ENCODE data around the gene NDUFV1.
"Not testable (repeated sequence)": the region's sequence is repeated elsewhere in the genome, so short reads cannot be mapped to it uniquely, and the experiment has no call there.

Gene NDUFV1

DNA sequence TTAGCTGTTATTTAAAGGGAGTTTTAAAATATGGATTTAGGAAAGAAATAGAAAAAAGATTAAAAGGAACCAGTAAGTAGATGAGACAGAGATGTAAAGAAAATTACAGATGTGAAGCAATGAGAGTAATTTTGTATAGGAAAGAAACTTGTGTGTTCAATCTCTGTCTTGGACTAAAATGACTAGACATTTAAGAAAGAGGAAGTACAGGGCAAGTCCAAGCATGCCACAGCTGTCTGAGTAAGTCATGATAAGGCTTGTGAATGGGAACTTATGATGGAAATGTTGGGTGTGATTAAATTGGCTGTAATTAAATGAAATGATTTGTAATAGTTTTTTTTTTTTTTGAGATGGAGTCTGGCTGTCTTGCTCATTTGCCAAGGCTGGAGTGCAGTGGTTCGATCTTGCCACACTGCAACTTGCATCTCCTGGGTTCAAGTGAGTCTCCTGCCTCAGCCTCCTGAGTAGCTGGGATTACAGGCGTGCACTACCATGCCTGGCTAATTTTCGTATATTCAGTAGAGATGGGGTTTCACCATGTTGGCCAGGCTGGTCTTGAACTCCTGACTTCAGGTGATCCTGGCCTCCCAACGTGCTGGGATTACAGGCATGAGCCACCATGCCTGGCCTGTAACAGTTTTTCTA, 49.7 kb downstream of the NDUFV1 start:
- DNase-seq (ENCODE audit: low read depth in 2 of 2): no peak

DNA sequence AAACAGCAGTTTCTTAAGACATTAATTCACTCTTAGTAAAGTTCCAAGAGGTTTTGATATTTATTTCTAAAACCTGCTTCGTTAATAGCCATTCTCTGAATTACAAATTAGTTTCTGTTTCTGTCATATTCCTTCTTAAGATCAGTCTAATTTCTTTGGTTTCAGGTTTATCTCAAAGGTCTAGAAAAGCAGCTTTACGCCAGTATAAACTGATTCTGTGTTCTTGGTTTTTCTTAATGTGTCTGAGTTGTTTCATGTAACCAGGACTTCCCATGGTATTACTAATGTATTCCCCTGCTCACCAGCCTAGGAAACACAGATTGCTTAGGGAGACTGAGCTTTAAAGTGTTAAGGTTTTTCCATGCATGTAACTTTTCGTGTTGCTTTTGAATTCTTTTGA, 50.6 kb downstream of the NDUFV1 start:
- DNase-seq (ENCODE audit: low read depth in 2 of 2): no peak

DNA sequence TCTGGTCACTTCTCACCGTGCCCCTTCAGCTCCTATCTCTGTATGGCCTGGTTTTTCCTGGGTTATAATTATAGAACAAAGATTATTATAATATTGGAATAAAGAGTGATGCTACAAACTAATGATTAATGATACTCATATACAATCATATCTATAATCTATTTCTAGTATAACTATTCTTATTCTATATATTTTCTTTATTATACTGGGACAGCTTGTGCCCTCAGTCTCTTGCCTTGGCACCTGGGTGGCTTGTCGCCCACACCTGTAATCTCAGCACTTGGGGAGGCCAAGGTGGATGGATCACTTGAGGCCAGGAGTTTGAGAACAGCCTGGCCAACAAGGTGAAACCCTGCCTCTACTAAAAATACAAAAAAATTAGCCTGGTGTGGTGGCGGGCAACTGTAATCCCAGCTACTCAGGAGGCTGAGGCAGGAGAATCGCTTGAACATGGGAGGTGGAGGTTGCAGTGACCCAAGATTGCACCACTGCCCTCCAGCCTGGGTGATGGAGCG, 53.0 kb downstream of the NDUFV1 start:
- DNase-seq (ENCODE audit: low read depth in 2 of 2): not testable (repeated sequence)

DNA sequence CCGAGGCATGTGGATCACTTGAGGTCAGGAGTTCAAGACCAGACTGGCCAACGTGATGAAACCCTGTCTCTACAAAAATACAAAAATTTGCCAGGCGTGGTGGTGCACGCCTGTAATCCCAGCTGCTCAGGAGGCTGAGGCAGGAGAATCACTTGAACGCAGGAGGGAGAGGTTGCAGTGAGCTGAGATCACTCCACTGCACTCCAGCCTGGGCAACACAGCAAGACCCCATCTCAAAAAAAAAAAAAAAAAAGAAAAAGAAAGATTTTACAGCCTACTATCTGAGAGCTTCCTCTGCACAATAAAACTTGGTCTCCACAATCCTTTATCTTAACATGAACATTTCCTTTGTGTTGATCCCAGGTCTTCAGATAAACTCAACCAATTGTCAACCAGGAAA, 54.0 kb downstream of the NDUFV1 start:
- DNase-seq (ENCODE audit: low read depth in 2 of 2): not testable (repeated sequence)

All from fibroblast of skin of left biceps (primary cell).